ENCODE results near the gene DRGX.

DRGX gene

DNA sequence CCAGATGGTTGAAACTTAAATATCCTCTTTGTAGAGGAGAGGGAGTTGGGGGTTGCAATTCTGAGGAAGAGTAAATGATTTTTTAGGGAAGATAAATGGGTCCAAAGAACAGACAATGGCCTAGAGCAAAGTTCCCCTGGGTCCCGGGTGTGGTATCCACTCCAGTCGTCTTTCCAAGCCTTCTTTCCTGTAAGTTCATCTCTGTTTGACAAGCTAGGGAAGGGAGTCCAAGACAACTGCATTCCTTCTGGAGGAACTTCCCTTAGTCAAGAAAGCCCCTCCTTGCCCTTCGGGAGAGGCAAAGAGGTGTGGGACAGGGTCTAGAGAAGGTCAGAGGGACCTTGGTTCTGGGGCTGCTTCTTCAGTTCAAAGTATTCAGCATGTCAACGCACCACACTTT lies 63.6 kb downstream of the DRGX start:
- TF ChIP-seq, protein P1, sequence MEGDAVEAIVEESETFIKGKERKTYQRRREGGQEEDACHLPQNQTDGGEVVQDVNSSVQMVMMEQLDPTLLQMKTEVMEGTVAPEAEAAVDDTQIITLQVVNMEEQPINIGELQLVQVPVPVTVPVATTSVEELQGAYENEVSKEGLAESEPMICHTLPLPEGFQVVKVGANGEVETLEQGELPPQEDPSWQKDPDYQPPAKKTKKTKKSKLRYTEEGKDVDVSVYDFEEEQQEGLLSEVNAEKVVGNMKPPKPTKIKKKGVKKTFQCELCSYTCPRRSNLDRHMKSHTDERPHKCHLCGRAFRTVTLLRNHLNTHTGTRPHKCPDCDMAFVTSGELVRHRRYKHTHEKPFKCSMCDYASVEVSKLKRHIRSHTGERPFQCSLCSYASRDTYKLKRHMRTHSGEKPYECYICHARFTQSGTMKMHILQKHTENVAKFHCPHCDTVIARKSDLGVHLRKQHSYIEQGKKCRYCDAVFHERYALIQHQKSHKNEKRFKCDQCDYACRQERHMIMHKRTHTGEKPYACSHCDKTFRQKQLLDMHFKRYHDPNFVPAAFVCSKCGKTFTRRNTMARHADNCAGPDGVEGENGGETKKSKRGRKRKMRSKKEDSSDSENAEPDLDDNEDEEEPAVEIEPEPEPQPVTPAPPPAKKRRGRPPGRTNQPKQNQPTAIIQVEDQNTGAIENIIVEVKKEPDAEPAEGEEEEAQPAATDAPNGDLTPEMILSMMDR (IDR thresholded peaks at IDR 0.05; ENCODE audit: low read depth, low read length) = no peak
- no peak for TF ChIP-seq POLR2A (IDR thresholded peaks at IDR 0.05; ENCODE audit: extremely low read depth, insufficient read length)
- TF ChIP-seq MYC (IDR thresholded peaks at IDR 0.05; ENCODE audit: low read depth, low read length) = no peak
- TF ChIP-seq MAX (IDR thresholded peaks at IDR 0.05; ENCODE audit: low read depth, low read length) = no peak
- no peak overlapping the region for H3K4me3 ChIP-seq (ENCODE audit: low read depth, low read length)
- no peak for DNase-seq (ENCODE audit: low read depth)

DNA sequence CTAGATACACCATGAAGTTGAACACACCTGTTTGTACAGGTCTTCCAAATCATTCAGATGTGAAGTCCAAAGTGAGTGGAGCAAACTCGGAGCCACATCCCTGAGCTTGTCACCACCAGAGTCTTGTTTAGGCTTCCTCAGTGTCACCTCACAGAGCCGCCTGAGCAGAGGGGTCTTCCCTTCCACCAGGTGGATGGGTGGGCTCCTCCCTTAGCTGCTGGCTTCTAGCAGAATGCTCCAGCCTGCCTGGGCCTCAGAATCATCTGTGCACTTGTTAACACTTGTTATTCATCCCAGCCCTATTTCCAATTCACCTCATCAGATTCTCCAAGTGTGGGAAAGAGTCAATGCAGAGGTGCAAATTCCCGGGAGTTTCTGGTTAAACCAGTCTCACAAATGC lies 64.5 kb downstream of the DRGX start:
- H3K4me3 ChIP-seq (ENCODE audit: low read depth, low read length) = no peak overlapping the region
- DNase-seq (ENCODE audit: low read depth) = no peak
- TF ChIP-seq MYC (IDR thresholded peaks at IDR 0.05; ENCODE audit: low read depth, low read length) (no peak), POLR2A (IDR thresholded peaks at IDR 0.05; ENCODE audit: extremely low read depth, insufficient read length) (no peak), MAX (IDR thresholded peaks at IDR 0.05; ENCODE audit: low read depth, low read length) (no peak)
- TF ChIP-seq, protein P1 (IDR thresholded peaks at IDR 0.05; ENCODE audit: low read depth, low read length) = no peak

DNA sequence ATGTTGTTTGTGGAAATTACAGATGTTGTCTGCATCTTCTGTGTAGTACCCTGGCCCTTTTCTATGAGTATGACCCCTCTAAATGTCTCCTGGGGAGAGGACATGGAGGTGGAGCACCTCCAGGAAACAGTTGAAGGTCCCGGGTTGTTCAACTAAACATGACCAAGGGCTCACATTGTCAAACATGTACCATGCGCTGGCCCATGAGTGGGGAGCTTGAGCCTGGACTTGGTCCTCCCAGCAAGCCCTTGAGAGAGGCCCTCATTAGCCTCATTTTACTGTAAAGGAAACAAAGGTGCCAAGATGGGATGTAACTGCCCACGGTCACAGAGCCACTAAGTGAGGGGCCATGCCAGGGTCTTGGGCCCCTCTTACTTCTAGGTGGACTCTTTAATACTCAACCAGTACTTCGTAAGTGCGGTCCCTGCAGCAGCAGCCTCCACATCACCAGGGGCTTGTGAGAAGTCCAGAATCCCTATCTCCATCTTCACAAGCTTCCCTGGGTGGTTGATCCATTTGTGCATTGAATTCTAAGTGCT lies 65.7 kb downstream of the DRGX start:
- H3K4me3 ChIP-seq (ENCODE audit: low read depth, low read length) = no peak overlapping the region
- TF ChIP-seq, protein P1 (IDR thresholded peaks at IDR 0.05; ENCODE audit: low read depth, low read length) = no peak
- no peak for TF ChIP-seq POLR2A (IDR thresholded peaks at IDR 0.05; ENCODE audit: extremely low read depth, insufficient read length)
- no peak for TF ChIP-seq MYC (IDR thresholded peaks at IDR 0.05; ENCODE audit: low read depth, low read length)
- no peak for TF ChIP-seq MAX (IDR thresholded peaks at IDR 0.05; ENCODE audit: low read depth, low read length)
- no peak for DNase-seq (ENCODE audit: low read depth)

- no peak for TF ChIP-seq MYC (IDR thresholded peaks at IDR 0.05; ENCODE audit: low read depth, low read length)
- no peak for DNase-seq (ENCODE audit: low read depth)
- no peak overlapping the region for H3K4me3 ChIP-seq (ENCODE audit: low read depth, low read length)
These were observed 66.8 kb downstream of the DRGX start for GRCh38 chr10:49329146-49329505.

- no peak for TF ChIP-seq MYC (IDR thresholded peaks at IDR 0.05; ENCODE audit: low read depth, low read length)
- TF ChIP-seq MAX (IDR thresholded peaks at IDR 0.05; ENCODE audit: low read depth, low read length) = no peak
- TF ChIP-seq POLR2A (IDR thresholded peaks at IDR 0.05; ENCODE audit: extremely low read depth, insufficient read length) = no peak
- TF ChIP-seq, protein P1 (IDR thresholded peaks at IDR 0.05; ENCODE audit: low read depth, low read length) = no peak
- no peak for DNase-seq (ENCODE audit: low read depth)
- no peak overlapping the region for H3K4me3 ChIP-seq (ENCODE audit: low read depth, low read length)
These were observed 67.3 kb downstream of the DRGX start for GRCh38 chr10:49328401-49329145.

- DNase-seq (ENCODE audit: low read depth) = no peak
These were observed 68.7 kb downstream of the DRGX start for GRCh38 chr10:49327036-49327813.

More at GRCh38 chr10:49327036-49327813, 68.7 kb downstream of the DRGX start:
- TF ChIP-seq MYC (IDR thresholded peaks at IDR 0.05; ENCODE audit: low read depth, low read length) (no peak), MAX (IDR thresholded peaks at IDR 0.05; ENCODE audit: low read depth, low read length) (no peak), POLR2A (IDR thresholded peaks at IDR 0.05; ENCODE audit: extremely low read depth, insufficient read length) (no peak)
- TF ChIP-seq, protein P1 (IDR thresholded peaks at IDR 0.05; ENCODE audit: low read depth, low read length) = no peak
- H3K4me3 ChIP-seq (ENCODE audit: low read depth, low read length) = no peak overlapping the region

Data from NB4 (cell line).